Measurements from ENCODE around the gene DOCK1. TPM values are rescaled to one million over a fixed set of nuclear protein-coding genes. Genes with fewer than 3 reads are reported as not detected.

DOCK1 gene
- total RNA-seq, 1 experiment from 2014 or later, result 40.0 TPM

DNA sequence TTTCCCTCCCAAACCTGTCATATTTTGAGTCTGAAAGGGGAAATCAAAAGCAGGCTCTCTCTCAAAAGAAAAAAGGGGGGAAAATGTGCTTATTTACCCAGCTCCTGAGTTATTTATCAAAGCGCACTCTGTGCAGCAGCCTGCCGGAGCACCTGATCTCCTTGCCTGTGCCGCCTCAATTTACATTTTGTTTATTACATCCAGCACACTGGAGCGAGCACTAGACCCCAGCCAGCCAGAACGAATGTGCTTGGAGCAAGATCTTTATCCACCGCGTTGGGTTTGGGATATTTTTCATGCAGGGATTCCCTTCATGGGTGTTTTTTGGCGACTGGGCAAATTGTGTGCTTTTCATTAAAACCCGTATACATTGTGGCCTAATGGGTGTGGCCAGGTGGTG, 453.1 kb downstream of the DOCK1 start:
- TF ChIP-seq, protein P1, sequence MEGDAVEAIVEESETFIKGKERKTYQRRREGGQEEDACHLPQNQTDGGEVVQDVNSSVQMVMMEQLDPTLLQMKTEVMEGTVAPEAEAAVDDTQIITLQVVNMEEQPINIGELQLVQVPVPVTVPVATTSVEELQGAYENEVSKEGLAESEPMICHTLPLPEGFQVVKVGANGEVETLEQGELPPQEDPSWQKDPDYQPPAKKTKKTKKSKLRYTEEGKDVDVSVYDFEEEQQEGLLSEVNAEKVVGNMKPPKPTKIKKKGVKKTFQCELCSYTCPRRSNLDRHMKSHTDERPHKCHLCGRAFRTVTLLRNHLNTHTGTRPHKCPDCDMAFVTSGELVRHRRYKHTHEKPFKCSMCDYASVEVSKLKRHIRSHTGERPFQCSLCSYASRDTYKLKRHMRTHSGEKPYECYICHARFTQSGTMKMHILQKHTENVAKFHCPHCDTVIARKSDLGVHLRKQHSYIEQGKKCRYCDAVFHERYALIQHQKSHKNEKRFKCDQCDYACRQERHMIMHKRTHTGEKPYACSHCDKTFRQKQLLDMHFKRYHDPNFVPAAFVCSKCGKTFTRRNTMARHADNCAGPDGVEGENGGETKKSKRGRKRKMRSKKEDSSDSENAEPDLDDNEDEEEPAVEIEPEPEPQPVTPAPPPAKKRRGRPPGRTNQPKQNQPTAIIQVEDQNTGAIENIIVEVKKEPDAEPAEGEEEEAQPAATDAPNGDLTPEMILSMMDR (IDR thresholded peaks at IDR 0.05; ENCODE audit: unreplicated experiment), result no peak
- intact Hi-C loops (cut with micrococcal nuclease), result no loop called here
- DNase-seq (ENCODE audit: unreplicated experiment), result no peak
- Mint-ChIP-seq H3K36me3 (ENCODE audit: insufficient read depth, unreplicated experiment) (peaks cover 35% of the 10 kb centered on the region), H3K27me3 (ENCODE audit: insufficient read depth, unreplicated experiment) (no peaks in the 10 kb centered on the region), H3K4me3 (ENCODE audit: unreplicated experiment) (no peak overlapping the region), H3K27ac (ENCODE audit: low read depth, unreplicated experiment) (no peak overlapping the region), H3K9me3 (ENCODE audit: unreplicated experiment) (no peaks in the 10 kb centered on the region), H3K4me1 (ENCODE audit: insufficient read depth, unreplicated experiment) (no peaks in the 10 kb centered on the region)
- ChIA-PET CTCF (no interaction called here), POLR2A (no interaction called here)
- no TSS peak for BruUV-seq (replicated peaks)

DNA sequence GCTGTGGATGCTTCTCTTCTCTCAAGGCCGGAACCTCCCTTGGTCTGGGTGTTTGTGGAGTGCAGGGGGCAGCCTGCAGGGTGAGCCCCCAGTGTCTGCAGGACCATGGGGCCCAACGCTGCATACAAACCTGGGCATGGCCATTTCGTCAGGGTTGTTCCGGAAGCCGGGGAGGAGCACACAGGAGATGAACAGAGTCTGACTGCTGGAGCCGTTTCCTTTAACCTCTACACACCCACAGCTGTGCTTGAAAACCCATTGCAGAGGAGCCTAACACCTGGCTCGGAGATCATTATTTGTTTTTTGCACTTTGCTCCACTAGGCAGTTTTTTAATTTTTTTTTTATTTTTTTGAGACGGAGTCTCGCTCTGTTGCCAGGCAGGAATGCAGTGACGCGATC, 458.8 kb downstream of the DOCK1 start:
- TF ChIP-seq, protein P1 (IDR thresholded peaks at IDR 0.05; ENCODE audit: unreplicated experiment), result no peak
- intact Hi-C loops (cut with micrococcal nuclease), result no loop called here
- Mint-ChIP-seq H3K4me3 (ENCODE audit: unreplicated experiment) (no peak overlapping the region), H3K36me3 (ENCODE audit: insufficient read depth, unreplicated experiment) (peaks cover 27% of the 10 kb centered on the region), H3K27ac (ENCODE audit: low read depth, unreplicated experiment) (no peak overlapping the region), H3K9me3 (ENCODE audit: unreplicated experiment) (no peaks in the 10 kb centered on the region), H3K4me1 (ENCODE audit: insufficient read depth, unreplicated experiment) (no peaks in the 10 kb centered on the region), H3K27me3 (ENCODE audit: insufficient read depth, unreplicated experiment) (no peaks in the 10 kb centered on the region)
- ChIA-PET CTCF (interaction anchor here (1.2 kb wide), 1 partner anchor 63 kb away, joined by 5 read pairs; no protein-coding TSS in a partner anchor), POLR2A (no interaction called here)
- BruUV-seq (replicated peaks), result no TSS peak
- no peak for DNase-seq (ENCODE audit: unreplicated experiment)

DNA sequence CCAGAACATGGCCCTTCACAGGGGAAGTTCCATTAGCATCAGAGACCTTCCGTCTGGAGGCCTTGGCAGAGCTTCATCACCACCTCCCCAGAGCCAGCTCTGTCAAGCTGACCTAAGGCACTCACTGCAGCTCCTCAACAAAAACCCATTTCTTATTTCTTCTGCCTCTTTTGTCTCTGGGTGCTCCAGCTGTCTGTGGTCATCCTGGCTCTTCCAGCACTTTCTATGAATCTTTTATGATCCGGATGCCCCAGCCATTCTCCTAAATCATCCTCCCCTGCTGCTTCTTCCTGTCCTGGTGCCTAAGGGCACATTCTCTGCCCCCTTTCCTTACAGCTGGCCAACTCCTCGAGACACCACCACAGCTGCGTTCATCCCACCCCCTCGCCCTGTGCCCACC, 462.9 kb downstream of the DOCK1 start:
- intact Hi-C loops (cut with micrococcal nuclease), result no loop called here
- no peak overlapping the region for H3K27ac Mint-ChIP-seq (ENCODE audit: low read depth, unreplicated experiment)
- peaks cover 20% of the 10 kb centered on the region for H3K36me3 Mint-ChIP-seq (ENCODE audit: insufficient read depth, unreplicated experiment)
- no peaks in the 10 kb centered on the region for H3K27me3 Mint-ChIP-seq (ENCODE audit: insufficient read depth, unreplicated experiment)
- no TSS peak for BruUV-seq (replicated peaks)
- CTCF ChIA-PET, result interaction anchor here (0.6 to 0.7 kb wide), 3 partner anchors 166 to 1253 kb away, joined by 3 read pairs; no protein-coding TSS in a partner anchor
- no peak for DNase-seq (ENCODE audit: unreplicated experiment)
- no peaks in the 10 kb centered on the region for H3K9me3 Mint-ChIP-seq (ENCODE audit: unreplicated experiment)
- POLR2A ChIA-PET, result interaction anchor here (0.5 kb wide), 1 partner anchor 242 kb away, joined by 3 read pairs; no protein-coding TSS in a partner anchor
- TF ChIP-seq, protein P1 (IDR thresholded peaks at IDR 0.05; ENCODE audit: unreplicated experiment), result no peak
- H3K4me1 Mint-ChIP-seq (ENCODE audit: insufficient read depth, unreplicated experiment), result no peaks in the 10 kb centered on the region
- no peak overlapping the region for H3K4me3 Mint-ChIP-seq (ENCODE audit: unreplicated experiment)

GRCh38 chr10:127368929-127369328, 463.7 kb downstream of the DOCK1 start:
- intact Hi-C loops (cut with micrococcal nuclease), result no loop called here
- no peaks in the 10 kb centered on the region for H3K27me3 Mint-ChIP-seq (ENCODE audit: insufficient read depth, unreplicated experiment)
- ChIA-PET POLR2A (interaction anchor here (0.7 kb wide), 1 partner anchor 457 kb away, joined by 3 read pairs; no protein-coding TSS in a partner anchor), CTCF (interaction anchor here (0.5 to 0.7 kb wide), 2 partner anchors 1254 to 1491 kb away, joined by 3 read pairs; no protein-coding TSS in a partner anchor)
- no peak overlapping the region for H3K4me3 Mint-ChIP-seq (ENCODE audit: unreplicated experiment)
- H3K9me3 Mint-ChIP-seq (ENCODE audit: unreplicated experiment), result no peaks in the 10 kb centered on the region
- TF ChIP-seq, protein P1 (IDR thresholded peaks at IDR 0.05; ENCODE audit: unreplicated experiment), result no peak
- no peaks in the 10 kb centered on the region for H3K4me1 Mint-ChIP-seq (ENCODE audit: insufficient read depth, unreplicated experiment)
- H3K36me3 Mint-ChIP-seq (ENCODE audit: insufficient read depth, unreplicated experiment), result peaks cover 19% of the 10 kb centered on the region
- no peak overlapping the region for H3K27ac Mint-ChIP-seq (ENCODE audit: low read depth, unreplicated experiment)
- DNase-seq (ENCODE audit: unreplicated experiment), result no peak
- BruUV-seq (replicated peaks), result no TSS peak
